ENCODE data around the gene THAP4.

The THAP4 gene

GRCh38 chr2:241618829-241619228 is 18.1 kb downstream of the THAP4 start (continued):
- TF ChIP-seq BACH2 (CRISPR knock-in tag; IDR thresholded peaks at IDR 0.05; ENCODE audit: borderline replicate concordance) (no peak), CSDC2 (CRISPR knock-in tag; IDR thresholded peaks at IDR 0.05) (no peak), TCF4 (CRISPR knock-in tag; IDR thresholded peaks at IDR 0.05; ENCODE audit: borderline replicate concordance) (no peak), ESRRG (CRISPR knock-in tag; IDR thresholded peaks at IDR 0.05) (no peak), ZFP3 (CRISPR knock-in tag; IDR thresholded peaks at IDR 0.05) (no peak)
- TF ChIP-seq, protein P1, sequence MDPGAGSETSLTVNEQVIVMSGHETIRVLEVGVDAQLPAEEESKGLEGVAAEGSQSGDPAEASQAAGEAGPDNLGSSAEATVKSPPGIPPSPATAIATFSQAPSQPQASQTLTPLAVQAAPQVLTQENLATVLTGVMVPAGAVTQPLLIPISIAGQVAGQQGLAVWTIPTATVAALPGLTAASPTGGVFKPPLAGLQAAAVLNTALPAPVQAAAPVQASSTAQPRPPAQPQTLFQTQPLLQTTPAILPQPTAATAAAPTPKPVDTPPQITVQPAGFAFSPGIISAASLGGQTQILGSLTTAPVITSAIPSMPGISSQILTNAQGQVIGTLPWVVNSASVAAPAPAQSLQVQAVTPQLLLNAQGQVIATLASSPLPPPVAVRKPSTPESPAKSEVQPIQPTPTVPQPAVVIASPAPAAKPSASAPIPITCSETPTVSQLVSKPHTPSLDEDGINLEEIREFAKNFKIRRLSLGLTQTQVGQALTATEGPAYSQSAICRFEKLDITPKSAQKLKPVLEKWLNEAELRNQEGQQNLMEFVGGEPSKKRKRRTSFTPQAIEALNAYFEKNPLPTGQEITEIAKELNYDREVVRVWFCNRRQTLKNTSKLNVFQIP (CRISPR knock-in tag; IDR thresholded peaks at IDR 0.05; ENCODE audit: borderline replicate concordance, low read depth) = no peak

DNA sequence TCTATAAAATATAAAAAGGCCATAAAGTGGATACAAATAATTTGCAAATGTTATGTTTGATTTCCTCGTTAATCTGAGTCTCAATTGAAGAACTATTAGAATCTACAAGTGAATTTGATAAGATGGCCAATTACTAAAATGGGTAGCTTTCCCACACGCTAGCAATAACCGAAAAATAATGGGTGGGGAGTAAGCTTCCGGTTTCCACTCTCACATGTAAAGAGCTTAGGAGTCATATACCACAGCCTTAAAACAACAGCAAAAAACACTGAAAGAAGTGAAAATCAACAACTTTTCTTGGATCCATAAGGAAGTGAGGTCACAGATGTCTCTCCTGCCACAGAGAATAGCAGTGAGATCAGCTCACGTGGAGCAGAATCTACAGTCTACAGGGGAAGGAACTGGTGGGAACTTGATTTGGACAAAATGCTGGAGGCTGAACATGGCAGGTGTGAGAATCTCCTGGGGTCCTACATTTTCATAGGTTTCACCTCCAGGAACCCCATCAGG is 18.6 kb downstream of the THAP4 start:
- no peak for ATAC-seq
- TF ChIP-seq ARNTL (CRISPR knock-in tag; IDR thresholded peaks at IDR 0.05; ENCODE audit: borderline replicate concordance, low read depth) = no peak
- TF ChIP-seq CSDC2 (CRISPR knock-in tag; IDR thresholded peaks at IDR 0.05) = no peak
- no peak for TF ChIP-seq RARB (CRISPR knock-in tag; IDR thresholded peaks at IDR 0.05)
- no peak for TF ChIP-seq SNAI2 (CRISPR knock-in tag; IDR thresholded peaks at IDR 0.05)
- TF ChIP-seq, protein P2, sequence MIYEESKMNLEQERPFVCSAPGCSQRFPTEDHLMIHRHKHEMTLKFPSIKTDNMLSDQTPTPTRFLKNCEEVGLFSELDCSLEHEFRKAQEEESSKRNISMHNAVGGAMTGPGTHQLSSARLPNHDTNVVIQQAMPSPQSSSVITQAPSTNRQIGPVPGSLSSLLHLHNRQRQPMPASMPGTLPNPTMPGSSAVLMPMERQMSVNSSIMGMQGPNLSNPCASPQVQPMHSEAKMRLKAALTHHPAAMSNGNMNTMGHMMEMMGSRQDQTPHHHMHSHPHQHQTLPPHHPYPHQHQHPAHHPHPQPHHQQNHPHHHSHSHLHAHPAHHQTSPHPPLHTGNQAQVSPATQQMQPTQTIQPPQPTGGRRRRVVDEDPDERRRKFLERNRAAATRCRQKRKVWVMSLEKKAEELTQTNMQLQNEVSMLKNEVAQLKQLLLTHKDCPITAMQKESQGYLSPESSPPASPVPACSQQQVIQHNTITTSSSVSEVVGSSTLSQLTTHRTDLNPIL (CRISPR knock-in tag; IDR thresholded peaks at IDR 0.05; ENCODE audit: low read depth) = no peak
- TF ChIP-seq GLIS3 (CRISPR knock-in tag; IDR thresholded peaks at IDR 0.05) = no peak
- TF ChIP-seq ZNF70 (CRISPR knock-in tag; IDR thresholded peaks at IDR 0.05) = no peak
- TF ChIP-seq TSHZ2 (CRISPR knock-in tag; IDR thresholded peaks at IDR 0.05) = no peak
- no peak for TF ChIP-seq PPARA (CRISPR knock-in tag; IDR thresholded peaks at IDR 0.05; ENCODE audit: borderline replicate concordance)
- TF ChIP-seq OSR1 (CRISPR knock-in tag; IDR thresholded peaks at IDR 0.05) = no peak
- no peak for TF ChIP-seq ZNF8 (CRISPR knock-in tag; IDR thresholded peaks at IDR 0.05)
- TF ChIP-seq ZFP30 (CRISPR knock-in tag; IDR thresholded peaks at IDR 0.05) = no peak
- no peak for TF ChIP-seq TCF4 (CRISPR knock-in tag; IDR thresholded peaks at IDR 0.05; ENCODE audit: borderline replicate concordance)
- no peak for TF ChIP-seq ISL1 (CRISPR knock-in tag; IDR thresholded peaks at IDR 0.05)
- TF ChIP-seq ZFP3 (CRISPR knock-in tag; IDR thresholded peaks at IDR 0.05) = no peak
- TF ChIP-seq TOX (CRISPR knock-in tag; IDR thresholded peaks at IDR 0.05; ENCODE audit: borderline replicate concordance) = no peak
- TF ChIP-seq CSRNP3 (CRISPR knock-in tag; IDR thresholded peaks at IDR 0.05) = no peak
- TF ChIP-seq PATZ1 (CRISPR knock-in tag; IDR thresholded peaks at IDR 0.05; ENCODE audit: borderline replicate concordance) = no peak
- TF ChIP-seq BACH2 (CRISPR knock-in tag; IDR thresholded peaks at IDR 0.05; ENCODE audit: borderline replicate concordance) = no peak
- TF ChIP-seq ESRRG (CRISPR knock-in tag; IDR thresholded peaks at IDR 0.05) = no peak
